ENCODE data around the gene TEKTIP1. TPM values are rescaled to one million over a fixed set of nuclear protein-coding genes. Genes with fewer than 3 reads are reported as not detected.
A peak's percentile ranks its signal among the peaks of the same experiment; 100 is the strongest.

The TEKTIP1 gene
- total and polyA plus RNA-seq, 2 donors (not counting 1 experiment from before 2014, with no cell fraction given) = not detected

- Histone ChIP-seq H3K4me2 (ENCODE audit: extremely low read depth, insufficient read depth, low read length) (no peak overlapping the region), H3K27ac (ENCODE audit: insufficient read depth, low read length) (no peak overlapping the region), H3K9ac (ENCODE audit: insufficient read depth, low read length) (no peak overlapping the region), H4K20me1 (ENCODE audit: control insufficient read depth, extremely low read depth, insufficient read depth, low read length) (no peaks in the 10 kb centered on the region), H3K36me3 (ENCODE audit: control insufficient read depth, insufficient read depth, low read length) (peaks cover 20% of the 10 kb centered on the region), H2AFZ (ENCODE audit: low read length) (no peak overlapping the region), H3K4me1 (ENCODE audit: control insufficient read depth, extremely low read depth, insufficient read depth, low read length) (peaks cover under 1% of the 10 kb centered on the region), H3K27me3 (ENCODE audit: control insufficient read depth, insufficient read depth, low read length) (no peaks in the 10 kb centered on the region), H3K9me3 (ENCODE audit: control insufficient read depth, insufficient read depth, low read depth, low read length) (no peaks in the 10 kb centered on the region), H3K4me3 (replicated peaks in 1 of 4; ENCODE audit: control extremely low read depth in 1 of 4, insufficient read depth in 1 of 4, low read depth in 3 of 4, low read length in 4 of 4) (no peak overlapping the region), H3K79me2 (ENCODE audit: control insufficient read depth, insufficient read depth, low read length) (no peaks in the 10 kb centered on the region)
- no peak for DNase-seq (ENCODE audit: low read depth in 2 of 2)
- TF ChIP-seq CTCF (conservative IDR thresholded peaks at IDR 0.05 in 1 of 2, IDR thresholded peaks at IDR 0.05 in 1 of 2; ENCODE audit: low read depth in 1 of 2, low read length in 2 of 2) (no peak), EZH2 (IDR thresholded peaks at IDR 0.05; ENCODE audit: low read length, missing control alignments) (no peak)
These were observed 5.0 kb downstream of the TEKTIP1 start for GRCh38 chr19:3544058-3544376.

GRCh38 chr19:3544742-3545668, 6.0 kb downstream of the TEKTIP1 start:
- Histone ChIP-seq H3K27ac (ENCODE audit: insufficient read depth, low read length) (no peak overlapping the region), H3K4me2 (ENCODE audit: extremely low read depth, insufficient read depth, low read length) (no peak overlapping the region), H2AFZ (ENCODE audit: low read length) (no peak overlapping the region), H3K9me3 (ENCODE audit: control insufficient read depth, insufficient read depth, low read depth, low read length) (no peaks in the 10 kb centered on the region), H3K79me2 (ENCODE audit: control insufficient read depth, insufficient read depth, low read length) (no peaks in the 10 kb centered on the region), H3K9ac (ENCODE audit: insufficient read depth, low read length) (no peak overlapping the region), H3K4me3 (replicated peaks in 1 of 4; ENCODE audit: control extremely low read depth in 1 of 4, insufficient read depth in 1 of 4, low read depth in 3 of 4, low read length in 4 of 4) (no peak overlapping the region), H3K4me1 (ENCODE audit: control insufficient read depth, extremely low read depth, insufficient read depth, low read length) (no peaks in the 10 kb centered on the region), H3K36me3 (ENCODE audit: control insufficient read depth, insufficient read depth, low read length) (peaks cover 17% of the 10 kb centered on the region), H4K20me1 (ENCODE audit: control insufficient read depth, extremely low read depth, insufficient read depth, low read length) (no peaks in the 10 kb centered on the region), H3K27me3 (ENCODE audit: control insufficient read depth, insufficient read depth, low read length) (no peaks in the 10 kb centered on the region)
- no peak for TF ChIP-seq EZH2 (IDR thresholded peaks at IDR 0.05; ENCODE audit: low read length, missing control alignments)
- TF ChIP-seq CTCF (conservative IDR thresholded peaks at IDR 0.05 in 1 of 2, IDR thresholded peaks at IDR 0.05 in 1 of 2; ENCODE audit: low read depth in 1 of 2, low read length in 2 of 2) = peak; percentile 80 to 94
- peak in 1 of 2 donors; percentile 42 for DNase-seq (ENCODE audit: low read depth in 2 of 2)

GRCh38 chr19:3545669-3546034, 6.7 kb downstream of the TEKTIP1 start:
- DNase-seq (ENCODE audit: low read depth in 2 of 2) = no peak
- no peak overlapping the region for H3K9ac ChIP-seq (ENCODE audit: insufficient read depth, low read length)
- no peak overlapping the region for H3K27ac ChIP-seq (ENCODE audit: insufficient read depth, low read length)
- H3K79me2 ChIP-seq (ENCODE audit: control insufficient read depth, insufficient read depth, low read length) = no peaks in the 10 kb centered on the region
- no peaks in the 10 kb centered on the region for H3K9me3 ChIP-seq (ENCODE audit: control insufficient read depth, insufficient read depth, low read depth, low read length)
- H4K20me1 ChIP-seq (ENCODE audit: control insufficient read depth, extremely low read depth, insufficient read depth, low read length) = no peaks in the 10 kb centered on the region
- H3K36me3 ChIP-seq (ENCODE audit: control insufficient read depth, insufficient read depth, low read length) = peaks cover 17% of the 10 kb centered on the region
- TF ChIP-seq EZH2 (IDR thresholded peaks at IDR 0.05; ENCODE audit: low read length, missing control alignments) (no peak), CTCF (conservative IDR thresholded peaks at IDR 0.05 in 1 of 2, IDR thresholded peaks at IDR 0.05 in 1 of 2; ENCODE audit: low read depth in 1 of 2, low read length in 2 of 2) (no peak)
- H3K27me3 ChIP-seq (ENCODE audit: control insufficient read depth, insufficient read depth, low read length) = no peaks in the 10 kb centered on the region
- H3K4me1 ChIP-seq (ENCODE audit: control insufficient read depth, extremely low read depth, insufficient read depth, low read length) = no peaks in the 10 kb centered on the region
- H3K4me3 ChIP-seq (replicated peaks in 1 of 4; ENCODE audit: control extremely low read depth in 1 of 4, insufficient read depth in 1 of 4, low read depth in 3 of 4, low read length in 4 of 4) = no peak overlapping the region
- no peak overlapping the region for H3K4me2 ChIP-seq (ENCODE audit: extremely low read depth, insufficient read depth, low read length)
- H2AFZ ChIP-seq (ENCODE audit: low read length) = no peak overlapping the region
